Measurements from ENCODE around the gene STARD7. TPM values are rescaled to one million over a fixed set of nuclear protein-coding genes. Genes with fewer than 3 reads are reported as not detected.

Gene STARD7
- total RNA-seq, 6 experiments from 2014 or later: 167 to 195 (median 180) TPM

GRCh38 chr2:96154506-96155380, 53.9 kb downstream of the STARD7 start:
- Mint-ChIP-seq H3K4me1 (ENCODE audit: low read depth) (no peaks in the 10 kb centered on the region; the same call in 1 of the 2 replicates), H3K36me3 (ENCODE audit: low read depth) (no peaks in the 10 kb centered on the region), H3K27me3 (ENCODE audit: insufficient read depth) (peaks cover 18% of the 10 kb centered on the region), H3K9me3 (no peaks in the 10 kb centered on the region), H3K27ac (no peak overlapping the region), H3K4me3 (no peak overlapping the region)
- no peak for TF ChIP-seq CTCF (IDR thresholded peaks at IDR 0.05)
- no peak for DNase-seq

- Mint-ChIP-seq H3K9me3 (no peaks in the 10 kb centered on the region), H3K36me3 (ENCODE audit: low read depth) (no peaks in the 10 kb centered on the region), H3K27ac (no peak overlapping the region), H3K27me3 (ENCODE audit: insufficient read depth) (peaks cover 11% of the 10 kb centered on the region), H3K4me1 (ENCODE audit: low read depth) (peaks cover 5% of the 10 kb centered on the region), H3K4me3 (no peak overlapping the region)
- peak; percentile 31; the same call in 1 of the 2 replicates for TF ChIP-seq CTCF (IDR thresholded peaks at IDR 0.05)
- no peak for DNase-seq
Measured at GRCh38 chr2:96153991-96154431, 54.6 kb downstream of the STARD7 start.

GRCh38 chr2:96153291-96153713, 55.3 kb downstream of the STARD7 start:
- no peak for TF ChIP-seq CTCF (IDR thresholded peaks at IDR 0.05)
- H3K27ac Mint-ChIP-seq: no peak overlapping the region
- peaks cover 12% of the 10 kb centered on the region for H3K4me1 Mint-ChIP-seq (ENCODE audit: low read depth)
- peaks cover 8% of the 10 kb centered on the region for H3K27me3 Mint-ChIP-seq (ENCODE audit: insufficient read depth)
- H3K36me3 Mint-ChIP-seq (ENCODE audit: low read depth): no peaks in the 10 kb centered on the region
- DNase-seq: no peak
- no peaks in the 10 kb centered on the region for H3K9me3 Mint-ChIP-seq
- no peak overlapping the region for H3K4me3 Mint-ChIP-seq

- Mint-ChIP-seq H3K4me3 (no peak overlapping the region), H3K27me3 (ENCODE audit: insufficient read depth) (peaks cover 3% of the 10 kb centered on the region), H3K9me3 (no peaks in the 10 kb centered on the region), H3K4me1 (ENCODE audit: low read depth) (peaks cover 19% of the 10 kb centered on the region), H3K36me3 (ENCODE audit: low read depth) (no peaks in the 10 kb centered on the region), H3K27ac (no peak overlapping the region)
- DNase-seq: no peak
- TF ChIP-seq CTCF (IDR thresholded peaks at IDR 0.05): no peak
Measured at GRCh38 chr2:96152304-96153161, 56.1 kb downstream of the STARD7 start.

GRCh38 chr2:96151595-96152303, 56.9 kb downstream of the STARD7 start:
- no peak for TF ChIP-seq CTCF (IDR thresholded peaks at IDR 0.05)
- no peak overlapping the region for H3K4me3 Mint-ChIP-seq
- H3K27ac Mint-ChIP-seq: no peak overlapping the region
- H3K4me1 Mint-ChIP-seq (ENCODE audit: low read depth): peaks cover 27% of the 10 kb centered on the region
- no peaks in the 10 kb centered on the region for H3K36me3 Mint-ChIP-seq (ENCODE audit: low read depth)
- no peak for DNase-seq
- H3K9me3 Mint-ChIP-seq: no peaks in the 10 kb centered on the region
- H3K27me3 Mint-ChIP-seq (ENCODE audit: insufficient read depth): peaks cover 2% of the 10 kb centered on the region
